Neural progenitor cell (in vitro differentiated cells): ENCODE results near the gene MACROD2. TPM values are rescaled to one million over a fixed set of nuclear protein-coding genes. Genes with fewer than 3 reads are reported as not detected.

Experiments
- DNase-seq: peaks from one replicate; pipeline ENCODE4 v3.0.0-alpha.2; 2016; ENCODE audit warnings: low spot score
- H2AFZ ChIP-seq: fragments of 200-600 bp; sonication (generic); replicated peaks from 2 replicates; pipeline ENCODE4 v1.6.1; 2016; ENCODE audit warnings: antibody characterized with exemption
- H3F3A ChIP-seq: fragments of 200-600 bp; sonication (generic); 2 replicates; pipeline ENCODE4 v1.6.1; 2016; ENCODE audit warnings: antibody characterized with exemption, low read depth
- H3K27ac ChIP-seq: fragments of 200-600 bp; sonication (generic); 2 replicates; pipeline ENCODE4 v1.5.1; 2016; ENCODE audit warnings: mild to moderate bottlenecking
- H3K27me3 ChIP-seq: fragments of 200-600 bp; sonication (generic); 2 replicates; pipeline ENCODE4 v1.6.1; 2016; ENCODE audit warnings: mild to moderate bottlenecking, moderate library complexity
- H3K36me3 ChIP-seq: fragments of 200-600 bp; sonication (generic); 2 replicates; pipeline ENCODE4 v1.5.1; 2016
- H3K4me1 ChIP-seq: fragments of 200-600 bp; sonication (generic); 2 replicates; pipeline ENCODE4 v1.6.1; 2016; ENCODE audit warnings: mixed run types
- H3K4me2 ChIP-seq: fragments of 200-600 bp; sonication (generic); 2 replicates; pipeline ENCODE4 v1.6.1; 2016
- H3K4me3 ChIP-seq: fragments of 200-600 bp; sonication (generic); 2 replicates; pipeline ENCODE4 v1.5.1; 2016
- H3K79me2 ChIP-seq: fragments of 200-600 bp; sonication (generic); 2 replicates; pipeline ENCODE4 v1.6.1; 2016; ENCODE audit warnings: low read depth
- H3K9ac ChIP-seq: fragments of 200-600 bp; sonication (generic); 2 replicates; pipeline ENCODE4 v1.6.1; 2016
- H3K9me3 ChIP-seq: fragments of 200-600 bp; sonication (generic); 2 replicates; pipeline ENCODE4 v1.5.1; 2016; ENCODE audit warnings: low read depth
- H4K20me1 ChIP-seq: fragments of 200-600 bp; sonication (generic); 2 replicates; pipeline ENCODE4 v1.6.1; 2016; ENCODE audit warnings: low read depth
- H3K27ac Mint-ChIP-seq: 3 replicates; pipeline ENCODE4 v1.8.0; 2021; ENCODE audit warnings: mixed read lengths
- H3K27me3 Mint-ChIP-seq: 2 replicates; pipeline ENCODE4 v1.8.0; 2022; ENCODE audit warnings: low read depth, mild to moderate bottlenecking, inconsistent platforms, moderate library complexity, mixed read lengths; ENCODE audit not compliant: insufficient read depth
- H3K36me3 Mint-ChIP-seq: 3 replicates; pipeline ENCODE4 v1.8.0; 2021; ENCODE audit warnings: mixed read lengths
- H3K4me1 Mint-ChIP-seq: 3 replicates; pipeline ENCODE4 v1.8.0; 2021; ENCODE audit warnings: mixed read lengths
- H3K4me3 Mint-ChIP-seq: 3 replicates; pipeline ENCODE4 v1.8.0; 2021; ENCODE audit warnings: mild to moderate bottlenecking, moderate library complexity, mixed read lengths
- H3K9me3 Mint-ChIP-seq: 3 replicates; pipeline ENCODE4 v1.8.0; 2020; ENCODE audit warnings: mixed read lengths
- EZH2 ChIP-seq: fragments of 200-600 bp; sonication (generic); IDR thresholded peaks from 2 replicates; pipeline ENCODE4 v1.6.1; 2017; ENCODE audit warnings: antibody characterized with exemption, mild to moderate bottlenecking, moderate library complexity
- EZH2phosphoT487 ChIP-seq: fragments of 200-600 bp; sonication (generic); IDR thresholded peaks from 2 replicates; pipeline ENCODE4 v1.6.1; 2017; ENCODE audit warnings: antibody characterized with exemption
- total RNA-seq: library from RNA; depleted of rRNA; stranded (reverse); fragments of >200 nt; gene quantifications from 2 replicates; pipeline ENCODE4 v1.2.3, GENCODE V29; 2015; ENCODE audit warnings: low replicate concordance
- TF ChIP-seq, protein P1 (sequence below): fragments of 200-600 bp; sonication (generic); IDR thresholded peaks from 2 replicates; pipeline ENCODE4 v1.5.1; 2017; ENCODE audit warnings: antibody characterized with exemption, mild to moderate bottlenecking

Gene MACROD2
- total RNA-seq, 1 donor from 2014 or later, result 11.9 TPM

DNA sequence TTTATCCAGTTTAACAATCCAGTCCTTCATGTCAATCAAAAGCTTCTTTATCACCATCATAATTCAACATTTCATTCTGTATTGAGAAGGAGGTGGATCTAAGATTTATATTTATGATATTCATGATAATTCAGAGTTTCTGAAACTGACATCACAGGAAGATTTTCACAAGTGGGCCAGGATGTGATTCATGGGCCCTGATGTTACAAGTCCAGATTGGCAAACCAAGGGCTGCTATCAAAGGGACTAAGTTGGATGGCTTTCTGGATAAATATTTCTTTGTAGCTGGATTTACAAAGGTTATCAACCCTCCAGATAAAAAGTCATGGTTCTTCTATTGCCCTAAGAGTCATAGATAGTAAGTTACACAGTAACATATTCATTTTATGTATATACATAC is 1711.4 kb downstream of the MACROD2 start:
- TF ChIP-seq, protein P1, sequence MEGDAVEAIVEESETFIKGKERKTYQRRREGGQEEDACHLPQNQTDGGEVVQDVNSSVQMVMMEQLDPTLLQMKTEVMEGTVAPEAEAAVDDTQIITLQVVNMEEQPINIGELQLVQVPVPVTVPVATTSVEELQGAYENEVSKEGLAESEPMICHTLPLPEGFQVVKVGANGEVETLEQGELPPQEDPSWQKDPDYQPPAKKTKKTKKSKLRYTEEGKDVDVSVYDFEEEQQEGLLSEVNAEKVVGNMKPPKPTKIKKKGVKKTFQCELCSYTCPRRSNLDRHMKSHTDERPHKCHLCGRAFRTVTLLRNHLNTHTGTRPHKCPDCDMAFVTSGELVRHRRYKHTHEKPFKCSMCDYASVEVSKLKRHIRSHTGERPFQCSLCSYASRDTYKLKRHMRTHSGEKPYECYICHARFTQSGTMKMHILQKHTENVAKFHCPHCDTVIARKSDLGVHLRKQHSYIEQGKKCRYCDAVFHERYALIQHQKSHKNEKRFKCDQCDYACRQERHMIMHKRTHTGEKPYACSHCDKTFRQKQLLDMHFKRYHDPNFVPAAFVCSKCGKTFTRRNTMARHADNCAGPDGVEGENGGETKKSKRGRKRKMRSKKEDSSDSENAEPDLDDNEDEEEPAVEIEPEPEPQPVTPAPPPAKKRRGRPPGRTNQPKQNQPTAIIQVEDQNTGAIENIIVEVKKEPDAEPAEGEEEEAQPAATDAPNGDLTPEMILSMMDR, result no peak
- TF ChIP-seq EZH2, result no peak
- no peaks in the 10 kb centered on the region for H3K4me1 Mint-ChIP-seq
- no peak overlapping the region for H2AFZ ChIP-seq
- no peak for DNase-seq
- H3K4me3 Mint-ChIP-seq, result no peak overlapping the region
- no peaks in the 10 kb centered on the region for H3F3A ChIP-seq
- no peak overlapping the region for H3K4me2 ChIP-seq
- H3K27ac ChIP-seq, result no peak overlapping the region
- H3K4me3 ChIP-seq, result no peak overlapping the region
- no peaks in the 10 kb centered on the region for H3K79me2 ChIP-seq
- H3K4me1 ChIP-seq, result no peaks in the 10 kb centered on the region
- no peaks in the 10 kb centered on the region for H3K9me3 Mint-ChIP-seq
- H3K27ac Mint-ChIP-seq, result no peak overlapping the region
- H4K20me1 ChIP-seq, result no peaks in the 10 kb centered on the region
- H3K36me3 Mint-ChIP-seq, result no peaks in the 10 kb centered on the region
- H3K9me3 ChIP-seq, result no peaks in the 10 kb centered on the region
- H3K36me3 ChIP-seq, result no peaks in the 10 kb centered on the region
- no peak overlapping the region for H3K9ac ChIP-seq
- H3K27me3 ChIP-seq, result no peaks in the 10 kb centered on the region
- peaks cover 3% of the 10 kb centered on the region for H3K27me3 Mint-ChIP-seq

- Histone ChIP-seq H3F3A (no peaks in the 10 kb centered on the region), H3K36me3 (no peaks in the 10 kb centered on the region), H3K4me2 (no peak overlapping the region), H3K27me3 (no peaks in the 10 kb centered on the region), H3K9me3 (no peaks in the 10 kb centered on the region), H3K79me2 (no peaks in the 10 kb centered on the region), H4K20me1 (no peaks in the 10 kb centered on the region), H3K4me3 (no peak overlapping the region), H3K4me1 (peaks cover 2% of the 10 kb centered on the region), H2AFZ (no peak overlapping the region), H3K9ac (no peak overlapping the region), H3K27ac (no peak overlapping the region)
- Mint-ChIP-seq H3K36me3 (no peaks in the 10 kb centered on the region), H3K27me3 (peaks cover 5% of the 10 kb centered on the region), H3K4me3 (no peak overlapping the region), H3K9me3 (no peaks in the 10 kb centered on the region), H3K27ac (no peak overlapping the region), H3K4me1 (no peaks in the 10 kb centered on the region)
- TF ChIP-seq EZH2phosphoT487, result no peak
- TF ChIP-seq, protein P1, result peak; percentile 79
- DNase-seq, result peak; percentile 74
These were observed 1713.8 kb downstream of the MACROD2 start for GRCh38 chr20:15708984-15709598.

- no peaks in the 10 kb centered on the region for H3K9me3 Mint-ChIP-seq
- no peak overlapping the region for H3K9ac ChIP-seq
- H3K27me3 Mint-ChIP-seq, result peaks cover 5% of the 10 kb centered on the region
- no peak overlapping the region for H3K27ac ChIP-seq
- H3F3A ChIP-seq, result no peaks in the 10 kb centered on the region
- no peak for TF ChIP-seq EZH2phosphoT487
- no peak for TF ChIP-seq EZH2
- TF ChIP-seq, protein P1, result no peak
- H3K79me2 ChIP-seq, result no peaks in the 10 kb centered on the region
- H3K4me2 ChIP-seq, result no peak overlapping the region
- H4K20me1 ChIP-seq, result no peaks in the 10 kb centered on the region
- no peaks in the 10 kb centered on the region for H3K27me3 ChIP-seq
- H3K27ac Mint-ChIP-seq, result no peak overlapping the region
- H3K4me3 Mint-ChIP-seq, result no peak overlapping the region
- no peak overlapping the region for H2AFZ ChIP-seq
- H3K4me1 Mint-ChIP-seq, result no peaks in the 10 kb centered on the region
- no peak overlapping the region for H3K4me3 ChIP-seq
- H3K9me3 ChIP-seq, result no peaks in the 10 kb centered on the region
- DNase-seq, result no peak
- H3K36me3 Mint-ChIP-seq, result no peaks in the 10 kb centered on the region
- H3K36me3 ChIP-seq, result no peaks in the 10 kb centered on the region
- H3K4me1 ChIP-seq, result peaks cover 15% of the 10 kb centered on the region
These were observed 1715.3 kb downstream of the MACROD2 start for GRCh38 chr20:15710636-15711035.
